ENCODE measurements around the gene UFD1.

GRCh38 chr22:19524170-19525115, 45.5 kb upstream of the UFD1 start, which contains the start of gene CLDN5:
- TF ChIP-seq POLR2AphosphoS5 (IDR thresholded peaks at IDR 0.05; ENCODE audit: borderline replicate concordance, low read depth, low read length) (no peak; the same call in 1 of the 2 replicates), EZH2 (IDR thresholded peaks at IDR 0.05) (no peak)
